ENCODE data around the gene SYNE1. TPM values are rescaled to one million over a fixed set of nuclear protein-coding genes. Genes with fewer than 3 reads are reported as not detected.
"Not testable (repeated sequence)": the region's sequence is repeated elsewhere in the genome, so short reads cannot be mapped to it uniquely, and the experiment has no call there.

The SYNE1 gene
- total RNA-seq, 1 donor from 2014 or later: 166 TPM

GRCh38 chr6:152508477-152508876 is 128.7 kb downstream of the SYNE1 start:
- Histone ChIP-seq H3K27me3 (ENCODE audit: low read depth) (no peaks in the 10 kb centered on the region), H3K9me3 (no peaks in the 10 kb centered on the region), H3K27ac (no peak overlapping the region), H3K36me3 (peaks cover 6% of the 10 kb centered on the region), H3K4me3 (no peak overlapping the region), H3K4me1 (no peaks in the 10 kb centered on the region)
- intact Hi-C loops (cut with DNase I): no loop called here
- DNase-seq (no peak), ATAC-seq (no peak)
- no peak for TF ChIP-seq CTCF (IDR thresholded peaks at IDR 0.05)

GRCh38 chr6:152503546-152503945 is 133.6 kb downstream of the SYNE1 start:
- H3K36me3 ChIP-seq: peaks cover 6% of the 10 kb centered on the region
- no peak for DNase-seq
- no peak overlapping the region for H3K4me3 ChIP-seq
- H3K27me3 ChIP-seq (ENCODE audit: low read depth): no peaks in the 10 kb centered on the region
- no peaks in the 10 kb centered on the region for H3K9me3 ChIP-seq
- intact Hi-C loops (cut with DNase I): no loop called here
- H3K27ac ChIP-seq: no peak overlapping the region
- no peak for ATAC-seq
- TF ChIP-seq CTCF (IDR thresholded peaks at IDR 0.05): no peak
- H3K4me1 ChIP-seq: no peaks in the 10 kb centered on the region

- Histone ChIP-seq H3K27ac (no peak overlapping the region), H3K27me3 (ENCODE audit: low read depth) (no peaks in the 10 kb centered on the region), H3K4me1 (no peaks in the 10 kb centered on the region), H3K36me3 (peaks cover 6% of the 10 kb centered on the region), H3K4me3 (no peak overlapping the region), H3K9me3 (no peaks in the 10 kb centered on the region)
- no peak for TF ChIP-seq CTCF (IDR thresholded peaks at IDR 0.05)
- DNase-seq: no peak
- ATAC-seq: no peak
- intact Hi-C loops (cut with DNase I): no loop called here
Measured at GRCh38 chr6:152502421-152503188, 134.6 kb downstream of the SYNE1 start.

- H3K27ac ChIP-seq: no peak overlapping the region
- intact Hi-C loops (cut with DNase I): no loop called here
- no peak overlapping the region for H3K4me3 ChIP-seq
- DNase-seq (no peak), ATAC-seq (no peak)
- no peaks in the 10 kb centered on the region for H3K4me1 ChIP-seq
- H3K27me3 ChIP-seq (ENCODE audit: low read depth): no peaks in the 10 kb centered on the region
- H3K36me3 ChIP-seq: peaks cover 4% of the 10 kb centered on the region
- no peaks in the 10 kb centered on the region for H3K9me3 ChIP-seq
- no peak for TF ChIP-seq CTCF (IDR thresholded peaks at IDR 0.05)
Measured at GRCh38 chr6:152499931-152500330, 137.2 kb downstream of the SYNE1 start.

GRCh38 chr6:152496731-152497130 is 140.4 kb downstream of the SYNE1 start:
- DNase-seq (no peak), ATAC-seq (no peak)
- no peak for TF ChIP-seq CTCF (IDR thresholded peaks at IDR 0.05)
- Histone ChIP-seq H3K36me3 (no peaks in the 10 kb centered on the region), H3K9me3 (no peaks in the 10 kb centered on the region), H3K27ac (no peak overlapping the region), H3K4me1 (no peaks in the 10 kb centered on the region), H3K27me3 (ENCODE audit: low read depth) (no peaks in the 10 kb centered on the region), H3K4me3 (no peak overlapping the region)
- intact Hi-C loops (cut with DNase I): no loop called here

- H3K9me3 ChIP-seq; ATAC-seq; intact Hi-C loops (cut with DNase I); H3K27me3 ChIP-seq (ENCODE audit: low read depth); H3K36me3 ChIP-seq; H3K4me1 ChIP-seq; H3K27ac ChIP-seq; DNase-seq; H3K4me3 ChIP-seq: not testable (repeated sequence)
Measured at GRCh38 chr6:152495456-152495855, 141.7 kb downstream of the SYNE1 start.

- intact Hi-C loops (cut with DNase I); DNase-seq; H3K4me1 ChIP-seq; H3K4me3 ChIP-seq; H3K36me3 ChIP-seq; H3K27ac ChIP-seq; ATAC-seq; H3K27me3 ChIP-seq (ENCODE audit: low read depth); H3K9me3 ChIP-seq: not testable (repeated sequence)
Measured at GRCh38 chr6:152492281-152492680, 144.9 kb downstream of the SYNE1 start.

- H3K4me1 ChIP-seq; DNase-seq; H3K4me3 ChIP-seq; H3K36me3 ChIP-seq; H3K27me3 ChIP-seq (ENCODE audit: low read depth); intact Hi-C loops (cut with DNase I); ATAC-seq; H3K27ac ChIP-seq; H3K9me3 ChIP-seq: not testable (repeated sequence)
Measured at GRCh38 chr6:152491501-152491900, 145.7 kb downstream of the SYNE1 start.

- H3K36me3 ChIP-seq; H3K4me1 ChIP-seq; H3K4me3 ChIP-seq; H3K27me3 ChIP-seq (ENCODE audit: low read depth); DNase-seq; H3K9me3 ChIP-seq; intact Hi-C loops (cut with DNase I); H3K27ac ChIP-seq; ATAC-seq: not testable (repeated sequence)
Measured at GRCh38 chr6:152490971-152491378, 146.2 kb downstream of the SYNE1 start.

All from lower lobe of right lung (tissue), 2 donors.